ENCODE measurements around the gene PRKAG2.

PRKAG2 gene

GRCh38 chr7:151648429-151648828 is 228.5 kb downstream of the PRKAG2 start:
- DNase-seq (ENCODE audit: low spot score): no peak

DNA sequence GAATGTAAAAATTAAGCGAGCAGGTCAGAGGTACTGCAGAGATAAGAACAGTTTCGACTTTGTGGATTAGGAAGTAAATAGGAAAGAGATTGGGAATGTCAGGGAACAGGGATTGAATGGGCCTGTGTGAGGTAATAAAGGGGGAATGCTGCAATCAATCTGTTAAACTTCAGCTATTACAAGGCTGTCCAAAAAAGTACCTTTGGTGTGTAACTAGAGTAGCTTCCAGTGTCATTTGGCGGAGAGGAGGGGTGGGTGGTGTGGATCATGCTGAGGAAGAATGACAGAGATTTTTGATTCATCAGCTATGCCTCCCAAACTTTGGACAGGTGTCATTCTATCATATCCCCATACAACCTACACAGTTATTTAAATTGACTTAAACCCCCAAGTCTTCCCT is 229.0 kb downstream of the PRKAG2 start:
- DNase-seq (ENCODE audit: low spot score): no peak

DNA sequence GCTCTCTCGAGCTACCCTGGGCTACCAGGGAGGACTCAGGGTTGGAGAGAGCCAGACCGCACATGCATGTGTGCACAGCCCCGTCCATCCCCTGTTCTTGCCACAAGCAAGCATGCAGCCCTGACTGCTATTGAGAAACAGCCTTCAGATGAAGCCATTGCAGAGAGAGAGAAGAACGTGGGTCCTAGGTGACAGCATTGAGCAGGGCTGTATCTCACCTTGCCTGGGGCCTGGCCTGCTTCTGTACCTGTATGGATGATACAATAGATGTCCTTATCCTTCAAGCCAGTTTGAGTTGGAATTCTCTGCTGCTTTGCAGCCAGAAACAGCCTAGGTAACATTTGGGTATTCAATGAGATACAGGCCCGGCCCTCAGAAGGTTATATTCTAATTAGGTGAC is 229.9 kb downstream of the PRKAG2 start:
- no peak for DNase-seq (ENCODE audit: low spot score)

GRCh38 chr7:151645311-151645710 is 231.6 kb downstream of the PRKAG2 start:
- DNase-seq (ENCODE audit: low spot score): no peak

- DNase-seq (ENCODE audit: low spot score): no peak
Observed at GRCh38 chr7:151644554-151644953, 232.4 kb downstream of the PRKAG2 start.

- DNase-seq (ENCODE audit: low spot score): no peak
Observed at GRCh38 chr7:151642746-151643145, 234.2 kb downstream of the PRKAG2 start.

DNA sequence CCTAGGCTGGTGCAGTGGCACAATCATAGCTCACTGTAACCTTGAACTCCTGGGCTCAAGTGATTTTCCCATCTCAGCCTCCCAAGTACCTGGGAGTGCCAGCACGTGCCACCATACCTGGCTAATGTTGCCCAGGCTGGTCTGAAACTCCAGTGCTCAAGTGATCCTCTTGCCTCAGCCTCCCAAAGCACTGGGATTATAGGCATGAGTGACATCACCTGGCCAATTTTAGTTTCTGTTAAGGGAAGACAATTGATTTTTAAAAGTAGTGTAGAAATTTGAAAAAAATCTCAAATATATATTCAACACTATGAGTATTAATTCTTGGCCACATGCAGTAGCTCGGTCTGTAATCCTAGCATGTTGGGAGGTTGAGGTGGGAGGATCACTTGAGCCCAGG is 235.3 kb downstream of the PRKAG2 start:
- no peak for DNase-seq (ENCODE audit: low spot score)

DNA sequence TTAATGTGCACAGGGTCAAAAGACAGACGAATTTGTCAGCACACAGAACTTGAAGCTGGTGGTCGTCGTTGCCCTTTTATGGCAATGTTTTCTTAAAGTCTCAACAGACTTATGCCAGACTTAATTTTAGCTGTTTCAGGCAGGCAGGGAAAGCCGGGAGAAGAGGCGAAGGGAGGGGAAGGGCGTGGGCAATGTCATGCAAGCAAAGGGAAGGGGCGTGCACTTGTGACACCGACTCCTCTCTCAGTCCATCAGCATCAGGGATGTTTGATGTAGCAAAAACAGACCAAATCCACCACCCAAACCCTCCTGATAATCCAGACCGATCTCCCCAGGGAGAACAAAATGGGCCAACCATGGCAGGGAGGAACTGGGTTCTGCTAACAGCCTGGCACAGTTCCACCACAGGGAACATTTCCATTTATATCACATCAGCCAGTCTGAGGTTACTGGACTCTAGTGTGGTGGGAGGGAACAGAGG is 239.1 kb downstream of the PRKAG2 start:
- DNase-seq (ENCODE audit: low spot score): no peak

DNA sequence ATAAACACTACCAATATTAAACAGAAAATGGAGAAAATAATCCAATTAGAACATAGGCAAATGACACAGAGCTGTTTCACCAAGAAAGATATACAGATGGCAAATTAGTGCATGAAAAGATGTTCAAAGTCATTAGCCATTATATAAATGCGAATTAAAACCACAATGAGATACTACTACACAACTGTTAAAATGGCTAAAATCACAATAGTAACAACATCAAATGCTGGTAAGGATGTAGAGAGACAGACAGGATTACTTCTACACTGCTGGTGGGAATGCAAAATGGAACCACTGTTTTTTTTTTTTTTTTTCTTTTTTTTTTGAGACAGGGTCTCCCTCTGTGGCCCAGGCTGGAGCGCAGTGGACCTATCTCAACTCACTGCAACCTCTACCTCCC is 242.3 kb downstream of the PRKAG2 start:
- DNase-seq (ENCODE audit: low spot score): no peak

DNA sequence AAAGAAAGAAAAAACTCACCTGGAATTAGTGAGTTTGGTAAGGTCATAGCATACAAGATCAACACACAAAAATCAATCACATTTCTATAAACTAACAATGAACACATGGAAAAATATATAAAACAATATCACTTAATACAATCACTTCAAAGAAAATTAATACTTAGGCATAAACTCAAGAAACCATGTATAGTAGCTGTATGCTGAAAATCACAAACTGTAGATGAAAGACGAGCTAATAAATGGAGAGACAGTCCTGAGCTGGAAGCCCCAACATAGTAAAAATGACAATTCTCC is 243.5 kb downstream of the PRKAG2 start:
- DNase-seq (ENCODE audit: low spot score): no peak

GRCh38 chr7:151632750-151633515 is 244.0 kb downstream of the PRKAG2 start:
- no peak for DNase-seq (ENCODE audit: low spot score)

- DNase-seq (ENCODE audit: low spot score): peak; percentile 80
Observed at GRCh38 chr7:151631953-151632749, 244.8 kb downstream of the PRKAG2 start.

DNA sequence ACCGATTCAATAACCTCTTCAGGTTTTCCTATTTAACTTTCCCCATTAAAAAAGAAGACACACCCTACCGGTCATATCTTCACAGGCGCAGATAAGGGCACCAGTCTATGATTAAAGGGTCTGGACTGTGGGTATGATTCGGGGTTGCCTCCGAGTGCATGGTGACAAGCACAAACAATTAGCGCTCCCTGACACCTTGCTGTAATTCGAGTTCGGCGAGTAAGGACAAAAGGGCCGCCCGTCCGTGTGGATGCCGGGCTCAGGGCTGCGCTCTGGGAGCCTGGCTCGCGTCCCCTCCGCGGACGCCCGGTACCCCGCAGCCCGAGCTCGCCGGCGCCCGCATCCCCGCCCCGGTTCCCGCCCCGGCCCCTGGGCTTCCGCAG is 245.4 kb downstream of the PRKAG2 start:
- DNase-seq (ENCODE audit: low spot score): peak; percentile 76

GRCh38 chr7:151630851-151631569 is 245.9 kb downstream of the PRKAG2 start:
- DNase-seq (ENCODE audit: low spot score): peak; percentile 54

DNA sequence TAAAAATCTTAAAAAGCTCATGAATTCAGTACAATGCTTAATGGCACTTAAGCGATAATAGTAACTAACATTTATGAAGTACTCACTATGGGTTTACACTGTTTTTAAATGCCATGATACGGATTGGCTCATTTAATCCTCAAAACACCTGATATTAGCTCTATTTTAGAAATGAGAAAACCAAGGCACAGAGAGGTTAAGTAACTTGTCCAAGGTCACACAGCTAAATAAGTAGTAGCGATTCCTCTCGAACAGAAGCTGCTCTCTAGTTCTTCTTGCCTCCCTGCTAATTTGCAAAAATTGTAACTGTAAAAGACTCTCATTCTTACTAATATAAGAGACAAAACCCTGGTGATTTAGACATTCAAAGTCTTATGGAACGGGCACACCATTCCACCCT is 246.6 kb downstream of the PRKAG2 start:
- no peak for DNase-seq (ENCODE audit: low spot score)

GRCh38 chr7:151629713-151630272 is 247.1 kb downstream of the PRKAG2 start:
- DNase-seq (ENCODE audit: low spot score): no peak

DNA sequence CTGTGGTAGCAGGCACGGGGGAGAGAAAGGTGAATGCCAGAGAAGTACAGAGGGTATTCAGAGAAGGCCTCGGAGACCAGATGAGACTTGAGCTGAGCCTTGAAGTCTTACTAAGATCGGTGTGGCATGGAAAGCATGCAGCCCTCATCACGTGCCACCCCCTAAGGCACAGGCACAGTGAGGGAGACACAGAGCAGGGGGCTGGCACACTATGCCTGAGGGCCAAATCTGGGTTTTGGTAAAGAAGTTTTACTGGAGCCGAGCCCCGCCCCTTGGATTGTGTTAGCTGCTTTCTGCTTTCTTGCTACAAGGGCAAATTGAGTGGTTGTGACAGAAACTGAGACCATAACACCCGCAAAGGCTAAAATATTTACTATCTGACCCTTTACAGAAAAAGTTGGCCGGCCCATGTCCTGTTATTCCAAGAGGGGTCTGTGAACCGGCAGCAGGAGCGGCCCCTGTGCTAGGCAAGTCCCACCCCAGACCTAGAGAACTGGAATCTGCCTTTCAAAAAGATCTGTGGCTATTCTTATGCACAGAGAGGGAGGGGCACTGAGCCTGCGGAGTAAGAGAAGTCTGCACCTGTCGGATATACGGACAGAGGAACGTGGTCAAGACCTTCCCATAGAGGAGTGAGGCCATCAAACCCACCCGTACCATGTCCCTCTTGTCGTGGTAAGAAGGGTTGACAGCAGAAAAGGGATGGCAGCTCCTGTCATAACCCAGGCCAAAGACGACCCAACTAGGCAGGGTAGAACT is 247.9 kb downstream of the PRKAG2 start:
- no peak for DNase-seq (ENCODE audit: low spot score)

DNA sequence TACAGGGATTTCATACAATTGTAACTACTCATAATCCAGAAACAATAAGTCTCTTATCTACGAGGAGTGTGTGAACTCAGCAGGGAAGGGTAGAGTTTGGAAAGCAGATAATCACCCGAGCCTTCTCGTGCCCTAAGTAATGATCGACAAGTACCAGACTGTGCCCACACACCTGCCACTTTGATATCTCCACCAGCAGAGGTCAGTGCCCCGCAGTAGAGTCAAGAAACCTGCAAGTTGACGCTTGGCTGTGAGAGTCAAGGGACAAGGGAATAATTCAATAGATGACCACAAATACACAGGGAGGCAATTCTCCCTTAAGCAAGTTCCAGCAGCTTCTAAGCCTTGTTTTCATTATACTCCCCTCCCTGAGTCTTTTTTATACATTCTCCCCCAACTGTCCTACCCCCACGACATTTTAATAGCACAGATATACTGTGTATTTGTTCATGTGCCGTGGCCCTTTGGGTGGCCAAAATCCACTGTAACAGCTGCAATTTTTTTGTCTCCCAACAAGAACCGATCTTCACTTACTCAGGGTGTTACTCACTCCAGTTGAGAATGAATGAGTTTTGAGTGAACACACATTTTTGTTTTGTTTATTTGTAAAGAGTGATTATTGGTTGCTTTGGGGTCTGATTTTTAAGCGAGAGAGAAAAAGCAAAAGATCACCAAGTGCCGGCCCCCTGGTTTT is 250.3 kb downstream of the PRKAG2 start:
- DNase-seq (ENCODE audit: low spot score): peak; percentile 48

DNA sequence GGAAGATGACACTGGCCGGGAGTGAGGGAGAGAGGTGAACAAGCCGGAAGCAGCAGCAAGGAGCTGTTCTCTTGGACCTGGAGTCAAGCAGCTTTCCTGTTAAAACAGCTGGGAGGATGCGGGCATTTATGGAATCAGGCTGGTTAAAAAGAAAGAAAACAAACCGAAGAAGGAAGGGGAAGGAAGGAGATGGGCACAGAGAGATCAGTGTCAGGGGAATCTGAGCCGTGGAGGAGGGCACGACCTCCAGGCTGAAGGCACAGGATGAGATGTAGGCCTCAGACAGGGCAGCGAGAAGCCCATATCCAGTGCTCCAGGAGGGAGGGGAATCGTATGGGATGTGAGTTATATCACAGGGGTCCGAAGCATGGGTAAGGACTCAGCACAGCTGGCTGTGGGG is 251.3 kb downstream of the PRKAG2 start:
- no peak for DNase-seq (ENCODE audit: low spot score)

DNA sequence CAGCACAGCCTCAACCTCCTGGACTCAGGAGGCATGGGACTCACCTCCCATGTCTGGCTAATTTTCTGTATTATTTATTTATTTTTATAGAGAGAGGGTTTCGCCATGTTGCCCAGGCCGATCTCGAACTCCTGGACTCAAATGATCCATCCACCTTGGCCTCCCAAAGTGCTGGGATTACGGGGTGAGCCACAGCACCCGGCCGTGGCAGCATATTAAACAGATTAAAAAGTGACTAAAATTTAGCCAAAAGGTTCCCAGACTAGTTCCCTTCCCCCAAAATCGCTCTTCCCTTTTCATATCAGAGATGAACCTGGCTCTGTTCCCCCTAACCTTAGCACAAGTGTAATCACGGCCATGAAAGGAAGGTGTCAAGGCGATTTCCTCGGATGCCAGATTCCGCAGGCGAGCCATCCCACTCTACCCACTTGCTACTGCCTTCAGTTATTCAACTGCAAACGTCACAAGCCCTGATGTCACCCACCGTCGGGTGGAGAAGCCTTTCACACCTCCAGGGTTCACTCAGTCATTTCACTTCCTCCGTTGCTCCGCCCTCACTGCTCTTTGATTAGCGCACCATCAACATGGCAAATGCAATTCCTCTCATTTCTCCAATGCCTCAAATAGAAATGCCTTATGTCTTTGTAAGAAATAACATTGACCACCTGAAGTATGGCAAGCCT is 252.5 kb downstream of the PRKAG2 start:
- no peak for DNase-seq (ENCODE audit: low spot score)

GRCh38 chr7:151623766-151624165 is 253.1 kb downstream of the PRKAG2 start:
- DNase-seq (ENCODE audit: low spot score): no peak

Measured in RKO (cell line).